Measurements from ENCODE around the gene ZNF618.

GRCh38 chr9:113957821-113958341 is 81.8 kb downstream of the ZNF618 start:
- TF ChIP-seq POLR2A (IDR thresholded peaks at IDR 0.05) (no peak), POLR2AphosphoS5 (IDR thresholded peaks at IDR 0.05) (no peak), CTCF (IDR thresholded peaks at IDR 0.05) (no peak), EP300 (IDR thresholded peaks at IDR 0.05) (no peak)
